ENCODE data around the gene CORO1C. TPM values are rescaled to one million over a fixed set of nuclear protein-coding genes. Genes with fewer than 3 reads are reported as not detected.
A peak's percentile ranks its signal among the peaks of the same experiment; 100 is the strongest.

CORO1C gene
- total RNA-seq, 4 donors from 2014 or later, result 68.1 to 153 (median 128) TPM

DNA sequence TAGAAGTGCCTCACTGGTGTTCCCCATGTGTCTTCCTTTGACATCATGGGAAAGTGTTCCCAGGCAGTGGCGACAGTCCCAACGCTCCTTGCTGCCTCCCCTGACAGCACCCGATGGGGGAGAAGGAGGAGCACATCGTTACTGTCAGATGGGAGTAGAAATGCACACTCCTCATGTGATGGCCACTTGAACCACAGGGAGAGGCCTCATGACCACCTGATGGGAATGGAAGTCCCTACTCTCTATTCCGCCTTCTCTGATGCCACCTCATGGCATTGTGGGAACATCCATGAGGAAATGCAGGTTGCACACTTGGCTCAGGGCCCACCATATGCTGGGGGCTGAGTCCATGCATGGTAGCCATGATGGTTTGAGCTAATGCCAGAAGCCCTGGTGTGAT lies 14.3 kb upstream of the CORO1C start:
- no peaks in the 10 kb centered on the region for H3K36me3 ChIP-seq
- H3K9me3 ChIP-seq, result no peaks in the 10 kb centered on the region
- H3K27ac ChIP-seq, result no peak overlapping the region
- intact Hi-C loops (cut with DNase I; ENCODE audit: low total_unique reads) (loop anchor here (5.0 kb wide), 1 partner anchor 972 kb away; no protein-coding TSS in a partner anchor), in situ Hi-C loops (cut with MboI; ENCODE audit: low pct_ligation_motif_present in 1 of 4, low pct_unique_long_range_greater_than_20kb in 1 of 4, low sequenced_read_pairs in 3 of 4) (no loop called here)
- no peak overlapping the region for H3K4me3 ChIP-seq
- no peak for TF ChIP-seq POLR2AphosphoS5 (IDR thresholded peaks at IDR 0.05)
- TF ChIP-seq, protein P1, sequence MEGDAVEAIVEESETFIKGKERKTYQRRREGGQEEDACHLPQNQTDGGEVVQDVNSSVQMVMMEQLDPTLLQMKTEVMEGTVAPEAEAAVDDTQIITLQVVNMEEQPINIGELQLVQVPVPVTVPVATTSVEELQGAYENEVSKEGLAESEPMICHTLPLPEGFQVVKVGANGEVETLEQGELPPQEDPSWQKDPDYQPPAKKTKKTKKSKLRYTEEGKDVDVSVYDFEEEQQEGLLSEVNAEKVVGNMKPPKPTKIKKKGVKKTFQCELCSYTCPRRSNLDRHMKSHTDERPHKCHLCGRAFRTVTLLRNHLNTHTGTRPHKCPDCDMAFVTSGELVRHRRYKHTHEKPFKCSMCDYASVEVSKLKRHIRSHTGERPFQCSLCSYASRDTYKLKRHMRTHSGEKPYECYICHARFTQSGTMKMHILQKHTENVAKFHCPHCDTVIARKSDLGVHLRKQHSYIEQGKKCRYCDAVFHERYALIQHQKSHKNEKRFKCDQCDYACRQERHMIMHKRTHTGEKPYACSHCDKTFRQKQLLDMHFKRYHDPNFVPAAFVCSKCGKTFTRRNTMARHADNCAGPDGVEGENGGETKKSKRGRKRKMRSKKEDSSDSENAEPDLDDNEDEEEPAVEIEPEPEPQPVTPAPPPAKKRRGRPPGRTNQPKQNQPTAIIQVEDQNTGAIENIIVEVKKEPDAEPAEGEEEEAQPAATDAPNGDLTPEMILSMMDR (IDR thresholded peaks at IDR 0.05), result no peak
- TF ChIP-seq EP300 (IDR thresholded peaks at IDR 0.05; ENCODE audit: low read depth), result no peak
- TF ChIP-seq POLR2A (IDR thresholded peaks at IDR 0.05), result no peak
- H3K27me3 ChIP-seq, result no peaks in the 10 kb centered on the region
- peaks cover 0 to 19% (median 4%) of the 10 kb centered on the region in 4 donors for H3K4me1 ChIP-seq
- no peak for DNase-seq
- 94% methylated on average over 5 of the region's 5 CpGs; no CpG with 5 or more reads in 1 of the 2 donors for WGBS, 2 donors (ENCODE audit: low coverage in 1 of 2)

DNA sequence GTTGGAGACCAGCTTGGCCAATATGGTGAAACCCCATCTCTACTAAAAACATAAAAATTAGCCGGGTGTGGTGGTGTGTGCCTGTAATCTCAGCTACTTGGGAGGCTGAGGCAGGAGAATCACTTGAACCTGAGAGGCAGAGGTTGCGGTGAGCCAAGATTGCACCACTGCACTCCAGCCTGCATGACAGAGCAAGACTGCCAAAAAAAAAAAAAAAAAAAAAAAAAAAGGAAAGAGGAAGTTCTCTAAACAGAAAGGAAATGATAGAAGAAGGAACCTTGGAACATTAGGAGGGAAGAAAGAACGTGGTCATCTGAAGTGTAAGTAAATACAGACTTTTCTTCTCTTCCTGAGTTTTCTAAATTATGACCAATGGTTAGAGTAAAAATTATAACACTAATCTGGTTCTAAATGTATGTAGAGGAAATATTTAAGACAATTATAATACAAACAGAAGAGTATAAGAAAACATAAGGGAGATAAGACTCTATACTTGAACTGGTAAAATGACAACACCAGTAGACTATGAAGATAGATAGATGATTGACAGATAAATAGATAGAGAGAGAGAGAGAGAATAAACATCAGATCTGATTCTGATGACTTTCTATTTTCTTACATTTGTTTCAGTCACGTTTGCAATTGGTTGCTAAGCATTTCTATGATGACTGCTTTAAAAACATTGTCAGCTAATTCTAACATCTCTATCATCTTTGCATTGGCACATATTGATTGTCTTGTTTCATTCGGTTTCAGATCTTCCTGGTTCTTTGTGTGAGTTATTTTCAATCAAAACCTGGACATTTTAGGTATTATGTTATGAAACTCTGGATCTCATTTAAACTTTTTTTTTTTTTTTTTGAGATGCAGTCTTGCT lies 12.9 kb upstream of the CORO1C start:
- peak overlapping the region in 3 of 4 donors; percentile 4 to 38 (median 36) for H3K27ac ChIP-seq
- no peaks in the 10 kb centered on the region for H3K9me3 ChIP-seq
- no peak overlapping the region for H3K4me3 ChIP-seq
- DNase-seq, result no peak
- TF ChIP-seq POLR2AphosphoS5 (IDR thresholded peaks at IDR 0.05) (no peak), POLR2A (IDR thresholded peaks at IDR 0.05) (no peak), EP300 (IDR thresholded peaks at IDR 0.05; ENCODE audit: low read depth) (no peak)
- TF ChIP-seq, protein P1 (IDR thresholded peaks at IDR 0.05), result no peak
- WGBS, 2 donors (ENCODE audit: low coverage in 1 of 2), result 38 to 70% methylated on average over 4 to 5 of the region's 5 CpGs
- H3K27me3 ChIP-seq, result no peaks in the 10 kb centered on the region
- H3K36me3 ChIP-seq, result no peaks in the 10 kb centered on the region
- intact Hi-C loops (cut with DNase I; ENCODE audit: low total_unique reads) (no loop called here), in situ Hi-C loops (cut with MboI; ENCODE audit: low pct_ligation_motif_present in 1 of 4, low pct_unique_long_range_greater_than_20kb in 1 of 4, low sequenced_read_pairs in 3 of 4) (no loop called here)
- peaks cover 0 to 13% (median 0%) of the 10 kb centered on the region in 4 donors for H3K4me1 ChIP-seq

DNA sequence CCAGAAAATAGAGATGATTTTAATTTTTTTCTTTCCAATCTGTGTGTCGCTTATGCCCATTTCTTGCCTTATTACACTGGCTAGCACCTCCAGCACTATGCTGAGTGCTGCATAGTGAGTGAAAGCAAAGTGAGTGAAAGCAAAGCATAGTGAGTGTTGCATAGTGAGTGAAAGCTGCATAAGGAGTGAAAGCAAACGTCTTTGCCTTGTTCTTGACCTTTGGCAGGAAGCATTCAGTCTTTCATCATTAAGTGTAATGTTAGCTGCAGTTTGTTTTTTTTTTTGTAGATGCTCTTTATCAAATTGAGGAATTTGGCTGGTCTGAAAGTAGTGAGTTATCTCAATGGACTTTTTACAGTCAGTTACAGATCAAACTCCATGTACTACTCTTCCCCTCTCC lies 6.9 kb upstream of the CORO1C start:
- Histone ChIP-seq H3K4me1 (peaks cover 2 to 23% (median 10%) of the 10 kb centered on the region in 4 donors), H3K36me3 (no peaks in the 10 kb centered on the region), H3K27me3 (no peaks in the 10 kb centered on the region), H3K9me3 (no peaks in the 10 kb centered on the region), H3K27ac (no peak overlapping the region), H3K4me3 (no peak overlapping the region)
- DNase-seq, result no peak
- intact Hi-C loops (cut with DNase I; ENCODE audit: low total_unique reads), result no loop called here
- 69 to 71% methylated on average over 2 of the region's 2 CpGs for WGBS, 2 donors (ENCODE audit: low coverage in 1 of 2)
- TF ChIP-seq POLR2A (IDR thresholded peaks at IDR 0.05) (no peak), EP300 (IDR thresholded peaks at IDR 0.05; ENCODE audit: low read depth) (no peak), POLR2AphosphoS5 (IDR thresholded peaks at IDR 0.05) (no peak)
- TF ChIP-seq, protein P1 (IDR thresholded peaks at IDR 0.05), result no peak
- in situ Hi-C loops (cut with MboI; ENCODE audit: low pct_ligation_motif_present in 1 of 4, low pct_unique_long_range_greater_than_20kb in 1 of 4, low sequenced_read_pairs in 3 of 4), result no loop called here

DNA sequence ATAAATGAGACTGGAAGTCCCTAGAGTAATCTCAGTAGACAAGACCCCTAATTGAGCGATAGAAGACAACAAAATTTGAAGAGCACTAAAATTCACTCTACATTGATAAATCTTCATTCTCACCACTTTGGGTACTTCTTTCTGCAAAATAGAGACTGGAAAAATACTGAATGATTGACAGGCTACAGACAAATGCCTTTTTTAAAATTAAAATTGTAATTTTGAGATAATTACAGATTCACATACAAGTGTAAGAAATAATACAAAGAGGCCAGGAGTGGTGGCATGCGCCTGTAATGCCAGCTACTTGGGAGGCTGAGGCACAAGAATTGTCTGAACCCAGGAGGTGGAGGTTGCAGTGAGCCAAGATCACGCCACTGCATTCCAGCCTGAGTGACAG lies 4.5 kb upstream of the CORO1C start:
- no peak overlapping the region for H3K27ac ChIP-seq
- TF ChIP-seq POLR2AphosphoS5 (IDR thresholded peaks at IDR 0.05) (no peak), EP300 (IDR thresholded peaks at IDR 0.05; ENCODE audit: low read depth) (no peak), POLR2A (IDR thresholded peaks at IDR 0.05) (no peak)
- TF ChIP-seq, protein P1 (IDR thresholded peaks at IDR 0.05), result no peak
- WGBS, 2 donors (ENCODE audit: low coverage in 1 of 2), result 92 to 93% methylated on average over 2 to 3 of the region's 3 CpGs
- intact Hi-C loops (cut with DNase I; ENCODE audit: low total_unique reads) (no loop called here), in situ Hi-C loops (cut with MboI; ENCODE audit: low pct_ligation_motif_present in 1 of 4, low pct_unique_long_range_greater_than_20kb in 1 of 4, low sequenced_read_pairs in 3 of 4) (no loop called here)
- H3K4me3 ChIP-seq, result no peak overlapping the region
- no peaks in the 10 kb centered on the region for H3K27me3 ChIP-seq
- H3K36me3 ChIP-seq, result no peaks in the 10 kb centered on the region
- no peak for DNase-seq
- no peaks in the 10 kb centered on the region for H3K9me3 ChIP-seq
- H3K4me1 ChIP-seq, result peaks cover 2 to 33% (median 20%) of the 10 kb centered on the region in 4 donors

Data from transverse colon (tissue), 4 donors.